ENCODE data around the gene COL23A1. TPM values are rescaled to one million over a fixed set of nuclear protein-coding genes. Genes with fewer than 3 reads are reported as not detected.

Gene COL23A1
- total RNA-seq, 1 donor from 2014 or later: 75.2 TPM

- no peak for TF ChIP-seq CTCF (IDR thresholded peaks at IDR 0.05; ENCODE audit: unreplicated experiment)
- DNase-seq (ENCODE audit: low spot score): no peak
- Mint-ChIP-seq H3K36me3 (ENCODE audit: low read depth, unreplicated experiment) (peaks cover 7% of the 10 kb centered on the region), H3K27ac (ENCODE audit: unreplicated experiment) (peak overlapping the region; percentile 19), H3K9me3 (ENCODE audit: unreplicated experiment) (no peaks in the 10 kb centered on the region), H3K27me3 (ENCODE audit: unreplicated experiment) (peaks cover 9% of the 10 kb centered on the region), H3K4me3 (ENCODE audit: unreplicated experiment) (no peak overlapping the region), H3K4me1 (ENCODE audit: unreplicated experiment) (peaks cover 10% of the 10 kb centered on the region)
These were observed 63.3 kb downstream of the COL23A1 start for GRCh38 chr5:178526773-178527457.

GRCh38 chr5:178525906-178526732 lies 64.1 kb downstream of the COL23A1 start:
- Mint-ChIP-seq H3K36me3 (ENCODE audit: low read depth, unreplicated experiment) (peaks cover 7% of the 10 kb centered on the region), H3K9me3 (ENCODE audit: unreplicated experiment) (no peaks in the 10 kb centered on the region), H3K27ac (ENCODE audit: unreplicated experiment) (peak overlapping the region; percentile 19), H3K27me3 (ENCODE audit: unreplicated experiment) (peaks cover 9% of the 10 kb centered on the region), H3K4me3 (ENCODE audit: unreplicated experiment) (no peak overlapping the region), H3K4me1 (ENCODE audit: unreplicated experiment) (peaks cover 10% of the 10 kb centered on the region)
- TF ChIP-seq CTCF (IDR thresholded peaks at IDR 0.05; ENCODE audit: unreplicated experiment): no peak
- DNase-seq (ENCODE audit: low spot score): no peak

GRCh38 chr5:178524093-178524882 lies 65.9 kb downstream of the COL23A1 start:
- peaks cover 12% of the 10 kb centered on the region for H3K27me3 Mint-ChIP-seq (ENCODE audit: unreplicated experiment)
- H3K4me3 Mint-ChIP-seq (ENCODE audit: unreplicated experiment): peak overlapping the region; percentile 21
- H3K36me3 Mint-ChIP-seq (ENCODE audit: low read depth, unreplicated experiment): peaks cover 16% of the 10 kb centered on the region
- H3K9me3 Mint-ChIP-seq (ENCODE audit: unreplicated experiment): no peaks in the 10 kb centered on the region
- H3K27ac Mint-ChIP-seq (ENCODE audit: unreplicated experiment): no peak overlapping the region
- peaks cover 10% of the 10 kb centered on the region for H3K4me1 Mint-ChIP-seq (ENCODE audit: unreplicated experiment)
- no peak for TF ChIP-seq CTCF (IDR thresholded peaks at IDR 0.05; ENCODE audit: unreplicated experiment)
- DNase-seq (ENCODE audit: low spot score): no peak

- Mint-ChIP-seq H3K36me3 (ENCODE audit: low read depth, unreplicated experiment) (peaks cover 16% of the 10 kb centered on the region), H3K27me3 (ENCODE audit: unreplicated experiment) (peaks cover 6% of the 10 kb centered on the region), H3K4me3 (ENCODE audit: unreplicated experiment) (no peak overlapping the region), H3K27ac (ENCODE audit: unreplicated experiment) (no peak overlapping the region), H3K9me3 (ENCODE audit: unreplicated experiment) (no peaks in the 10 kb centered on the region), H3K4me1 (ENCODE audit: unreplicated experiment) (peaks cover 5% of the 10 kb centered on the region)
- no peak for TF ChIP-seq CTCF (IDR thresholded peaks at IDR 0.05; ENCODE audit: unreplicated experiment)
- no peak for DNase-seq (ENCODE audit: low spot score)
These were observed 67.8 kb downstream of the COL23A1 start for GRCh38 chr5:178522361-178522760.
